ENCODE data around the gene PICK1.

- TF ChIP-seq CTCF (IDR thresholded peaks at IDR 0.05) (no peak), EP300 (IDR thresholded peaks at IDR 0.05) (no peak), POLR2A (IDR thresholded peaks at IDR 0.05) (no peak), POLR2AphosphoS5 (IDR thresholded peaks at IDR 0.05) (no peak)
These were observed 11.6 kb downstream of the PICK1 start for GRCh38 chr22:38068641-38069371.
